Measurements from ENCODE around the gene PLXNA2.

Gene PLXNA2

GRCh38 chr1:208015255-208015654 is 228.9 kb downstream of the PLXNA2 start:
- DNase-seq (ENCODE audit: insufficient read length, low spot score) (no peak), FAIRE-seq (no peak)
- TF ChIP-seq PAX5 (IDR thresholded peaks at IDR 0.05; ENCODE audit: insufficient read depth, low read length, severe bottlenecking) (no peak), SPI1 (IDR thresholded peaks at IDR 0.05; ENCODE audit: low read depth, low read length) (no peak), TAF1 (IDR thresholded peaks at IDR 0.05; ENCODE audit: low read depth, low read length) (no peak), POU2F2 (IDR thresholded peaks at IDR 0.05; ENCODE audit: low read depth, low read length) (no peak), POLR2A (IDR thresholded peaks at IDR 0.05; ENCODE audit: low read depth, low read length) (no peak), POLR2AphosphoS5 (IDR thresholded peaks at IDR 0.05; ENCODE audit: low read depth, low read length) (no peak)

- DNase-seq (ENCODE audit: insufficient read length, low spot score) (no peak), FAIRE-seq (no peak)
These were observed 231.0 kb downstream of the PLXNA2 start for GRCh38 chr1:208013210-208013609.

GRCh38 chr1:208012721-208013120 is 231.5 kb downstream of the PLXNA2 start:
- no peak for FAIRE-seq
- no peak for DNase-seq (ENCODE audit: insufficient read length, low spot score)
- TF ChIP-seq TAF1 (IDR thresholded peaks at IDR 0.05; ENCODE audit: low read depth, low read length) (no peak), SPI1 (IDR thresholded peaks at IDR 0.05; ENCODE audit: low read depth, low read length) (no peak), POU2F2 (IDR thresholded peaks at IDR 0.05; ENCODE audit: low read depth, low read length) (no peak), POLR2A (IDR thresholded peaks at IDR 0.05; ENCODE audit: low read depth, low read length) (no peak), PAX5 (IDR thresholded peaks at IDR 0.05; ENCODE audit: insufficient read depth, low read length, severe bottlenecking) (no peak), POLR2AphosphoS5 (IDR thresholded peaks at IDR 0.05; ENCODE audit: low read depth, low read length) (no peak)

More at GRCh38 chr1:208013210-208013609, 231.0 kb downstream of the PLXNA2 start:
- TF ChIP-seq POLR2A (IDR thresholded peaks at IDR 0.05; ENCODE audit: low read depth, low read length) (no peak), TAF1 (IDR thresholded peaks at IDR 0.05; ENCODE audit: low read depth, low read length) (no peak), SPI1 (IDR thresholded peaks at IDR 0.05; ENCODE audit: low read depth, low read length) (no peak), POLR2AphosphoS5 (IDR thresholded peaks at IDR 0.05; ENCODE audit: low read depth, low read length) (no peak), PAX5 (IDR thresholded peaks at IDR 0.05; ENCODE audit: insufficient read depth, low read length, severe bottlenecking) (no peak), POU2F2 (IDR thresholded peaks at IDR 0.05; ENCODE audit: low read depth, low read length) (no peak)

- no peak for FAIRE-seq
- TF ChIP-seq POLR2AphosphoS5 (IDR thresholded peaks at IDR 0.05; ENCODE audit: low read depth, low read length) (no peak), POU2F2 (IDR thresholded peaks at IDR 0.05; ENCODE audit: low read depth, low read length) (no peak), PAX5 (IDR thresholded peaks at IDR 0.05; ENCODE audit: insufficient read depth, low read length, severe bottlenecking) (no peak)
These were observed 233.6 kb downstream of the PLXNA2 start for GRCh38 chr1:208010487-208011071.

GRCh38 chr1:208009706-208010444 is 234.3 kb downstream of the PLXNA2 start:
- no peak for TF ChIP-seq TAF1 (IDR thresholded peaks at IDR 0.05; ENCODE audit: low read depth, low read length)
- TF ChIP-seq PAX5 (IDR thresholded peaks at IDR 0.05; ENCODE audit: insufficient read depth, low read length, severe bottlenecking), result no peak
- no peak for TF ChIP-seq SPI1 (IDR thresholded peaks at IDR 0.05; ENCODE audit: low read depth, low read length)
- no peak for TF ChIP-seq POLR2A (IDR thresholded peaks at IDR 0.05; ENCODE audit: low read depth, low read length)
- TF ChIP-seq POU2F2 (IDR thresholded peaks at IDR 0.05; ENCODE audit: low read depth, low read length), result no peak
- no peak for TF ChIP-seq POLR2AphosphoS5 (IDR thresholded peaks at IDR 0.05; ENCODE audit: low read depth, low read length)
- DNase-seq (ENCODE audit: insufficient read length, low spot score) (no peak), FAIRE-seq (no peak)

More at GRCh38 chr1:208010487-208011071, 233.6 kb downstream of the PLXNA2 start:
- no peak for DNase-seq (ENCODE audit: insufficient read length, low spot score)

GRCh38 chr1:208009303-208009702 is 234.9 kb downstream of the PLXNA2 start:
- FAIRE-seq (no peak), DNase-seq (ENCODE audit: insufficient read length, low spot score) (no peak)
- no peak for TF ChIP-seq TAF1 (IDR thresholded peaks at IDR 0.05; ENCODE audit: low read depth, low read length)
- no peak for TF ChIP-seq POLR2AphosphoS5 (IDR thresholded peaks at IDR 0.05; ENCODE audit: low read depth, low read length)
- no peak for TF ChIP-seq POLR2A (IDR thresholded peaks at IDR 0.05; ENCODE audit: low read depth, low read length)
- no peak for TF ChIP-seq PAX5 (IDR thresholded peaks at IDR 0.05; ENCODE audit: insufficient read depth, low read length, severe bottlenecking)
- no peak for TF ChIP-seq SPI1 (IDR thresholded peaks at IDR 0.05; ENCODE audit: low read depth, low read length)
- TF ChIP-seq POU2F2 (IDR thresholded peaks at IDR 0.05; ENCODE audit: low read depth, low read length), result no peak

- FAIRE-seq, result no peak
- TF ChIP-seq PAX5 (IDR thresholded peaks at IDR 0.05; ENCODE audit: insufficient read depth, low read length, severe bottlenecking) (no peak), POU2F2 (IDR thresholded peaks at IDR 0.05; ENCODE audit: low read depth, low read length) (no peak), SPI1 (IDR thresholded peaks at IDR 0.05; ENCODE audit: low read depth, low read length) (no peak), POLR2AphosphoS5 (IDR thresholded peaks at IDR 0.05; ENCODE audit: low read depth, low read length) (no peak), TAF1 (IDR thresholded peaks at IDR 0.05; ENCODE audit: low read depth, low read length) (no peak), POLR2A (IDR thresholded peaks at IDR 0.05; ENCODE audit: low read depth, low read length) (no peak)
- DNase-seq (ENCODE audit: insufficient read length, low spot score), result no peak
These were observed 235.7 kb downstream of the PLXNA2 start for GRCh38 chr1:208008534-208008933.

- FAIRE-seq (no peak), DNase-seq (ENCODE audit: insufficient read length, low spot score) (no peak)
- TF ChIP-seq TAF1 (IDR thresholded peaks at IDR 0.05; ENCODE audit: low read depth, low read length), result no peak
- TF ChIP-seq POLR2AphosphoS5 (IDR thresholded peaks at IDR 0.05; ENCODE audit: low read depth, low read length), result no peak
- TF ChIP-seq POLR2A (IDR thresholded peaks at IDR 0.05; ENCODE audit: low read depth, low read length), result no peak
- TF ChIP-seq PAX5 (IDR thresholded peaks at IDR 0.05; ENCODE audit: insufficient read depth, low read length, severe bottlenecking), result no peak
- no peak for TF ChIP-seq POU2F2 (IDR thresholded peaks at IDR 0.05; ENCODE audit: low read depth, low read length)
- no peak for TF ChIP-seq SPI1 (IDR thresholded peaks at IDR 0.05; ENCODE audit: low read depth, low read length)
These were observed 236.2 kb downstream of the PLXNA2 start for GRCh38 chr1:208007938-208008342.

- TF ChIP-seq TAF1 (IDR thresholded peaks at IDR 0.05; ENCODE audit: low read depth, low read length) (no peak), PAX5 (IDR thresholded peaks at IDR 0.05; ENCODE audit: insufficient read depth, low read length, severe bottlenecking) (no peak), POU2F2 (IDR thresholded peaks at IDR 0.05; ENCODE audit: low read depth, low read length) (no peak), POLR2A (IDR thresholded peaks at IDR 0.05; ENCODE audit: low read depth, low read length) (no peak), POLR2AphosphoS5 (IDR thresholded peaks at IDR 0.05; ENCODE audit: low read depth, low read length) (no peak), SPI1 (IDR thresholded peaks at IDR 0.05; ENCODE audit: low read depth, low read length) (no peak)
- no peak for FAIRE-seq
- no peak for DNase-seq (ENCODE audit: insufficient read length, low spot score)
These were observed 236.8 kb downstream of the PLXNA2 start for GRCh38 chr1:208007319-208007937.

Measured in GM12891 (cell line).